Neural crest cell (in vitro differentiated cells): ENCODE data around the gene MST1. TPM values are rescaled to one million over a fixed set of nuclear protein-coding genes. Genes with fewer than 3 reads are reported as not detected.

Experiments
- DNase-seq: peaks from one replicate; pipeline ENCODE4 v3.0.0; 2021; ENCODE audit warnings: low read depth, mixed read lengths, low spot score
- H3K27ac Mint-ChIP-seq: one replicate; pipeline ENCODE4 v1.8.0; 2021; ENCODE audit warnings: mild to moderate bottlenecking, mixed read lengths; ENCODE audit not compliant: unreplicated experiment
- H3K27me3 Mint-ChIP-seq: 2 replicates; pipeline ENCODE4 v1.8.0; 2021; ENCODE audit warnings: low read depth, mild to moderate bottlenecking, mixed read lengths
- H3K36me3 Mint-ChIP-seq: 2 replicates; pipeline ENCODE4 v1.8.0; 2021; ENCODE audit warnings: low read depth, mild to moderate bottlenecking, mixed read lengths
- H3K4me1 Mint-ChIP-seq: 2 replicates; pipeline ENCODE4 v1.8.0; 2021; ENCODE audit warnings: mixed read lengths
- H3K4me3 Mint-ChIP-seq: one replicate; pipeline ENCODE4 v1.8.0; 2021; ENCODE audit warnings: mild to moderate bottlenecking, mixed read lengths
- H3K9me3 Mint-ChIP-seq: 2 replicates; pipeline ENCODE4 v1.8.0; 2021; ENCODE audit warnings: mixed read lengths
- CTCF ChIP-seq: fragments of 200-600 bp; sonication (generic); conservative IDR thresholded peaks from 2 replicates; pipeline ENCODE4 v1.5.0; 2021; ENCODE audit warnings: antibody characterized with exemption, mild to moderate bottlenecking
- total RNA-seq: library from RNA; stranded (reverse); gene quantifications from 2 replicates; pipeline ENCODE4 v1.2.1, GENCODE V29; 2021

Gene MST1
- total RNA-seq, 1 donor from 2014 or later, result 15.0 TPM

GRCh38 chr3:49646236-49646635 is 43.0 kb downstream of the MST1 start:
- no peak overlapping the region for H3K27ac Mint-ChIP-seq
- no peaks in the 10 kb centered on the region for H3K36me3 Mint-ChIP-seq
- no peak for DNase-seq
- H3K4me1 Mint-ChIP-seq, result peaks cover 6% of the 10 kb centered on the region
- H3K27me3 Mint-ChIP-seq, result no peaks in the 10 kb centered on the region
- no peak for TF ChIP-seq CTCF
- H3K4me3 Mint-ChIP-seq, result no peak overlapping the region
- H3K9me3 Mint-ChIP-seq, result no peaks in the 10 kb centered on the region

- H3K4me1 Mint-ChIP-seq, result no peaks in the 10 kb centered on the region
- no peak overlapping the region for H3K27ac Mint-ChIP-seq
- H3K9me3 Mint-ChIP-seq, result no peaks in the 10 kb centered on the region
- H3K36me3 Mint-ChIP-seq, result no peaks in the 10 kb centered on the region
- no peak for DNase-seq
- H3K4me3 Mint-ChIP-seq, result no peak overlapping the region
- no peaks in the 10 kb centered on the region for H3K27me3 Mint-ChIP-seq
- TF ChIP-seq CTCF, result no peak
These were observed 44.6 kb downstream of the MST1 start for GRCh38 chr3:49644684-49645083.

- no peaks in the 10 kb centered on the region for H3K9me3 Mint-ChIP-seq
- H3K27ac Mint-ChIP-seq, result no peak overlapping the region
These were observed 46.5 kb downstream of the MST1 start for GRCh38 chr3:49642708-49643145.

GRCh38 chr3:49641921-49642707 is 47.2 kb downstream of the MST1 start:
- no peak for DNase-seq
- no peak overlapping the region for H3K27ac Mint-ChIP-seq
- H3K4me1 Mint-ChIP-seq, result no peaks in the 10 kb centered on the region
- no peak for TF ChIP-seq CTCF
- H3K36me3 Mint-ChIP-seq, result no peaks in the 10 kb centered on the region
- H3K27me3 Mint-ChIP-seq, result no peaks in the 10 kb centered on the region
- H3K9me3 Mint-ChIP-seq, result no peaks in the 10 kb centered on the region
- no peak overlapping the region for H3K4me3 Mint-ChIP-seq

More at GRCh38 chr3:49642708-49643145, 46.5 kb downstream of the MST1 start:
- TF ChIP-seq CTCF, result no peak
- no peak for DNase-seq
- Mint-ChIP-seq H3K27me3 (no peaks in the 10 kb centered on the region), H3K36me3 (no peaks in the 10 kb centered on the region), H3K4me3 (no peak overlapping the region), H3K4me1 (no peaks in the 10 kb centered on the region)

GRCh38 chr3:49641292-49641691 is 48.0 kb downstream of the MST1 start:
- Mint-ChIP-seq H3K27me3 (no peaks in the 10 kb centered on the region), H3K9me3 (no peaks in the 10 kb centered on the region), H3K27ac (no peak overlapping the region), H3K36me3 (no peaks in the 10 kb centered on the region), H3K4me1 (no peaks in the 10 kb centered on the region), H3K4me3 (no peak overlapping the region)
- DNase-seq, result no peak
- TF ChIP-seq CTCF, result no peak
